ENCODE results near the gene CDKN2D.

The CDKN2D gene

DNA sequence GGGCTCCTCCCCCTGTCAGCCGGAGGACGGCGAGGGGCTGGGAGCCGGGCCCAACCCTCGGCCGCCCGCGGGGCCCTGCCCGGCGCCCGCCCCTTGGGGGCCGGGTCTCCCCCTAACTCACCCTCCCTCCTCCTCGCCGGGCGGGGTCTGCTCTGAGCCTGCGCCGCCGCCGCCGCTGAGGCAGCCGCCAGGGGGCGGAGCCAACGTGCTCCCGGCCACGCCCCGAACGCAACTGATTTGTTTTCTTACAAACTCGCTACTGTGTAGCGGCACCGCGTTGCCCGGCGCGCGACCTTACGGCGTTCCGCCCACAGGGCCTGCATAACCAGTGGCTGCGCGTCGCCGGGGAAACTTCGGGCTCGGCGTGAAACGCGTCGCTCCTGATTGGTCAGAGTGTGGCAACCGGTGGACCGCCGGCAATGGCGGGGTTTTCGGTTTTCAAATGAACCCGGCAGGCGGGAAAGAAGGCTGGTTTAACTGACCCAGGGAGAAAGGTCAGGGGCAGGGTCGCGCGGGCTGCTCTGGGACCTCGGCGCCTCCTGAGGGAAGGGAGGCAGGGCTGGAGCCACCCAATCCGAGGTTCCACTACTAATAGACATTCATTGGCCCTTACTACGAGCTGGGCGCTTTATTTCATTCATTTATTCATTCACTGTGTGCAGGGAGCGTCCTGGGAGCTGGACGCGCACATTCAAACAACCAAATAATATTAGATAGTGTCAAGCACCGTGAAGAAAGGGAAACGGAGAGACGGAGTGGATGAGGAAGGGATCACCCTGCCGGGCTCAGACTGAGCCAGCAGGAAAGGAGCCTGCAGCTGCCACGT lies at the start of gene CDKN2D:
Gene CDKN2D (minus strand): TSS at position 154 of the 826 bp plus-strand sequence. CDS start 326 bp downstream, outside the sequence.
- peak; percentile 99 for DNase-seq (ENCODE audit: low spot score)

- no peak for DNase-seq (ENCODE audit: low spot score)
Observed at GRCh38 chr19:10617409-10618121, 48.8 kb upstream of the CDKN2D start.

- no peak for DNase-seq (ENCODE audit: low spot score)
Observed at GRCh38 chr19:10615429-10616023, 46.7 kb upstream of the CDKN2D start.

DNA sequence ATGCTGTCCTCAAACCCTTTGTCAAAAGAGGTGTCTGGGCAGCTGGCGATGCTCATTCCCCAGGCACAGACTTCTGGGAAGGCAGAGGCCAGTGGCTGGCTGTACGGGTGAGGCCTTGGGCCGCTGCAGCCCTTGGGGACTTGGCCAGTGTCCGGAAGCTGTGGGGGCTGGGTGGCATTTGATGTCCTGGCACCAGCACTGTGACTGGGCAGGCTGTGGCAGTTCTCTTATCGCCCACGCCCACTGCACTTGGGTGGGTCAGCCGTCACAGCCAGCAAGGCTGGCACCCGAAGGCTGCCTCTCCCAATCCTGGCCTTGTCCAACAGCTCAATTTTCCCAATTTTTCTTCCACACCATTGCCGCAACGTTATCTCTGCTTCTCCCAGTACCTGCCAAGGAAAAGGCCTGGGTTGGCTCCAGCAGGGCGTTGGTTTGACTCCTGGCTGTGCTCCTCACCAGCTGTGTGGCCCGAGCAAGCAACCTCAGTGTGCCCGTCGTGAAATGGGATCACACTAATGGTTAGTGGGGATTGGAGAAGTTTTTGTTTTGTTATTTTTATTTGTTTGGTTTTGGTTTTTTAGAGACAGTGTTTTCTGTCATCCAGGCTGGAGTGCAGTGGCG lies 43.8 kb upstream of the CDKN2D start:
- DNase-seq (ENCODE audit: low spot score): peak; percentile 59

DNA sequence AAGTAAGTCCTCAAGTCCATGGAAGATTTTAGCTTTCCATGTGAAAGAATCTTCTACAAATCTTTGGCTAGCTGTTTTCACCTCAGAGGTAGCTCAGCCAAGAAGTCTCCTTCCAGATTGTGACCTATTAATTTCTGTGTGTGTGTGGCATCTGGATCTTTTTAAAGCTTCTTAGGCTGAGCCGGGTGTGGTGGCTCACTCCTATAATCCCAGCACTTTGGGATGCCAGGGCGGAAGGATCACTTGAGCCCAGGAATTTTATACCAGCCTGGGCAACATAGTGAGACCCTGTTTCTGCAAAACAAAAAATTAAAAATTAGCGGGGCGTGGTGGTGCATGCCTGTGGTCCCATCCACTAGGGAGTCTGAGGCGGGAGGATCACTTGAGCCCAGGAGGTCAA lies 43.1 kb upstream of the CDKN2D start:
- no peak for DNase-seq (ENCODE audit: low spot score)

GRCh38 chr19:10604460-10604980 lies 35.7 kb upstream of the CDKN2D start:
- DNase-seq (ENCODE audit: low spot score): no peak

DNA sequence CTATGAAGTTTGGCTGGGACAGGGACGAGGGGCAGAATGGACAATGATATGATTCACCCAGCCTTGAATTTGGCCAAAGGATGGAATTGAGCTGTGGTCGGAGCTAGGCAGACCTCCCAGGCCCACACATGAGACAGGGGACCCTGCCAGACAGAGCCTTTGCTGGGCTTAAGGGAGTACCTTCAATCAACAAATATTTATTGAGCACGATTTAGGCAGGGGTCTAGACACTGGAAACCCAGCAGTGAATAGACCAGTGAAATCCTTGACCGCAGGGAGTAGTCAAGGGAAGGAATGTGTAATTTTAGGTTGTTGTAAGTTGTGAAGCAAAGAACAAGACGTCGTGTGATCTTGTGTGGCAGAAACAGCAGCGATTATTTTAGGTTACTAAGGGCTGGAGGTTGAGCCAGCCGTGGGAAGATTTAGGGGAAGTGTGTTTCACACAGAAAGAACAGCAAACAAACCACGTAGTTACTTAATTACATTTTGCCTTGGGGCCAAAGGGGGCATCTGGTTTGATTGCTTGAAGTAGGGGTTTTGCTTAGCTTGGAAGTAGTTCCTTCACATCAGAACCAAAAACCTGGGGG lies 35.2 kb upstream of the CDKN2D start:
- DNase-seq (ENCODE audit: low spot score): no peak

DNA sequence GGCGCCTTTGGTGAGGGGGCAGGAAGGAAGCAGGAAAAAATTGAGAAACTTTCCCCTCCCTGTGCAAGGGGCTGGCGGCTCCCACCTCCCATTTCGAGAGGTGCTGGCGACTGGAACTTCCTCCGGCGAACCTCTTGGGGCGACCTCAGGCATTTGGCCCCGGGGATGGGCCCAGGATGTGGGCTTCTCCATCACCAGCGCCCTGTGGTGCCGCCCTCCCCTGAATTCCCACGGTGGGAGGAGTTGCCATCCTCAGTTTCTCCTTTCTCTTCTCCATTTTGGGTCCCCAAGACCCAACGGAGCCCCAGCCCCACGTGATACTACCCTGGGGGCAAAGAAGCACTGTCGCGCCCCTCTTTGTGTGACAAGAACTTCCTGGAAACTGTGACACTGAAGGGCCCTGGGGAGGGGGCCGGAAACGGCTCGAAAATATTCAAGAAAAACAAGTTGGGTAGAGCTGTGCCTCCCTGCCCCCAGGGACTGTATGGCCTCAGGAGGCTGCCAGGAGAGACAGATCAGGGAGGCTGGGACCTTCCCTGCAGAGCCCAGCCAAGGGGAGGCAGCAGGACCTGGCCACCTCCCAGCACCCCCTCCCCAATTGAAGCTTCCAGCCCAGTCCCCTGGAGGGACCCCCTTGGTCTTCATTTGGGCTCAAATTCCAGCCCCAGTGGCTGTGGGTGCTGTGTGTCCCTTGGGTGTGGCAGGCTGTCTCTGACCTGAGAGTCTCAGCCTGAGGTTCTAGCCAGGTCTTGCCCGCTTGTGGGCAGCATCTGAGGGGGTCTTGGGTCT lies 34.5 kb upstream of the CDKN2D start:
- no peak for DNase-seq (ENCODE audit: low spot score)

- DNase-seq (ENCODE audit: low spot score): peak; percentile 82
Observed at GRCh38 chr19:10602330-10603083, 33.7 kb upstream of the CDKN2D start.

DNA sequence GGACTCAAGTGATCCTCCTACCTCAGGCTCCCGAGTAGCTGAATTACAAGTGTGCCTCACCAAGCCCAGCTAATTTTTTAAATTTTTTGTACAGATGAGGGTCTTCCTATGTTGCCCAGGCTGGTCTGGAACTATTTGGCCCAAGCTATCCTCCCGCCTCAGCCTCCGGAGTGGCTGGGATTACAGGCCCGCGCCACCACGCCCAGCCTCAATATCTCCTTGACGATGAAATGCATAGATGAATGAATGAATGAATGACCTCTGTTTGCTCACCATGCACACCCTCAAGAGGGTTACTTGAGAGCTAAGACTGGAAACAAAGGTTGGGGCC lies 33.2 kb upstream of the CDKN2D start:
- no peak for DNase-seq (ENCODE audit: low spot score)

DNA sequence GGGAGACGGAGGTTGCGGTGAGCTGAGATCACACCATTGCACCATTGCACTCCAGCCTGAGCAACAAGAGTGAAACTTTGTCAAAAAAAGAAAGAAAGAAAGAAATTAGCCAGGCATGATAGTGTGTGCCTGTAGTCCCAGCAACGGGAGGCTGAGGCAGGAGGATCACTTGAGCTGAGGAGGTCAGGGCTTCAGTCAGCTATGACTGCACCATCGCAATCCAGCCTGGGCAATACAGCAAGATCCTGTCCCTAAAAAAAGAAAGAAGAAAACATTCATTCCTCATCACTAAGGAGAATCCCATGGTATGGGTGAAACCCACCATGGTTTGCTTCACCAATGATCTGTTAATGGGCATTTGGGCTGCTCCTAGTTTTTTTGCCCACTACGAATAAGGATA lies 31.4 kb upstream of the CDKN2D start:
- DNase-seq (ENCODE audit: low spot score): no peak

DNA sequence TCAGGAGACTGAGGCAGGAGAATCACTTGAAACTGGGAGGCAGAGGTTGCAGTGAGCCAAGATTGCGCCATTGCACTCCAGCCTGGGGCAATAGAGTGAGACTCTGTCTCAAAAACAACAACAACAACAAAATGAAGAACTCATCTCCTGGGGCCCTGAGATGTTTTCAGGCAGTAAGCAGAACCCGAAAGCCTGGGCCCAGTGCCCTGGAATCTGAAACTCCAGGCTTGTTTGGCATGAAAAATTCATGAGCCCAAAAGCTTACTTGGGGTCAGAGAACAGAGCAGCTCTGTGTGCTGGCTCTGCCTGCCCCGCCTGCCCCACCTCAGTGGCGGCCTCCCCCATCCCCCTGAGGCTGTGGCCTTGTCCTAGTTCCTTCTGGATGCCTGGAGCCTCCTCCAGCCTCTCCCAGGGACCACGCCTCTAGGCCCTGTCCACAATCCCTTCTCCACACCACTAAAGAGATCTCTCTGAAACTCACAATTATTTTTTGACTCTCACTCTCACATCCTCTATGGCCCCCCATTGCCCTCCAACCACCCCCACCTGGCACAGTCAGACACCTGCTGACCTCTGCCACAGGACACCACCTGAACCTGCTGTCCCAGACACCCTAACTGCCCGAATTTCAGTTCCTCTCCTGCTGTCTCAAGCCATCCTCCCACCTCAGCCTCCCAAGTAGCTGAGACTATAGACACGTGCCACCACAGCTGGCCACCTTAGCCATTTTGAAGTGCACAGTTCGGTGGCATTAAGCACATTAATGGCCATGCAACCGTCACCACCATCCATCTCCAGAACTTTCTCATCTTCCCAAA lies 25.2 kb upstream of the CDKN2D start:
- peak; percentile 67 for DNase-seq (ENCODE audit: low spot score)

DNA sequence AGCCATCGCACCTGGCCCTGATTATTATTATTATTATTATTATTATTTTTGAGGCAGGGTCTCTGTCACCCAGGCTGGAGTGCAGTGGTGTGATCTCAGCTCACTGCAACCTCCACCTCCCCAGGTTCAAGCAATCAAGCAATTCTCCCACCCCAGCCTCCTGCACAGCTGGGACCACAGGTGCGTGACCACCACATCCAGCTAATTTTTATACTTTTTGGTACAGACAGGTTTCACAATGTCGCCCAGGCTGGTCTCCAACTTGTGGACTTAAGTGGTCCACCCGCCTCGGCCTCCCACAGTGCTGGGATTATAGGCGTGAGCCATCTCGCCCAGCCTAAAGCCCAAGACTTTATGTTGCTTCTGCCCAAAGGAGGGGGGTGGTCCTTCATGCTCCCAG lies 24.4 kb upstream of the CDKN2D start:
- no peak for DNase-seq (ENCODE audit: low spot score)

DNA sequence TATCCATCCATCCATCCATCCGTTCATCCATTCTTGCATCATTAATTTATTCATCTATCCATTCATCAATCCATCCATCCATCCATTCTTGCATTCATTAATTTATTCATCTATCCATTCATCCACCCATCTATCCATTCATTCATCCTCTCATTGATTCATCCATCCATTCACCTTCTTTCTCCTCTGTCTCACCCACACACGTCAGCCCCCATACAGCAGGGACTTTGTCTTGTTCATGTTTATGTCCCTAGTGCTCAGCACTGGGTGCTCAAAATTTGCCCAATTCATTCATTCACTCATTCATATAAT lies 19.0 kb upstream of the CDKN2D start:
- DNase-seq (ENCODE audit: low spot score): no peak

- no peak for DNase-seq (ENCODE audit: low spot score)
Observed at GRCh38 chr19:10587022-10587838, 18.5 kb upstream of the CDKN2D start, which contains the start of gene AP1M2. AP1M2 (minus strand) TSS chr19:10587312; CDS start chr19:10587231, 81 bp downstream.

- no peak for DNase-seq (ENCODE audit: low spot score)
Observed at GRCh38 chr19:10586396-10586795, 17.6 kb upstream of the CDKN2D start.

- no peak for DNase-seq (ENCODE audit: low spot score)
Observed at GRCh38 chr19:10583036-10583776, 14.4 kb upstream of the CDKN2D start.

DNA sequence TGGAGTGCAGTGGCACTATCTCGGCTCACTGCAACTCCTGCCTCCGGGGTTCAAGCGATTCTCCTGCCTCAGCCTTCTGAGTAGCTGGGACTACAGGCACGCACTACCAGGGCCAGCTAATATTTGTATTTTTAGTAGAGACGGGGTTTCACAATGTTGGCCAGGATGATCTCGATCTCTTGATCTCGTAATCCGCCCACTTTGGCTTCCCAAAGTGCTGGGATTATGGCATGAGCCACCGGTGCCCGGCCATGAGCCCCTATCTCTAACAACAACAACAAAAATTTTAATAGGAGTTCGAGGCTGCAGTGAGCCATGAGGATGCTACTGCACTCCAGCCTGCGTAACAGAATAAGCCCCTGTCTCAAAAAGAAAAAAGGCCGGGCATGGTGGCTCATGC lies 13.3 kb upstream of the CDKN2D start:
- DNase-seq (ENCODE audit: low spot score): no peak
